ENCODE measurements around the gene GNPAT.
"Not testable (repeated sequence)": the region's sequence is repeated elsewhere in the genome, so short reads cannot be mapped to it uniquely, and the experiment has no call there.

The GNPAT gene

GRCh38 chr1:231212301-231212700, 28.7 kb upstream of the GNPAT start:
- not testable (repeated sequence) for FAIRE-seq; DNase-seq (ENCODE audit: extremely low spot score, insufficient read length, low read depth)

DNA sequence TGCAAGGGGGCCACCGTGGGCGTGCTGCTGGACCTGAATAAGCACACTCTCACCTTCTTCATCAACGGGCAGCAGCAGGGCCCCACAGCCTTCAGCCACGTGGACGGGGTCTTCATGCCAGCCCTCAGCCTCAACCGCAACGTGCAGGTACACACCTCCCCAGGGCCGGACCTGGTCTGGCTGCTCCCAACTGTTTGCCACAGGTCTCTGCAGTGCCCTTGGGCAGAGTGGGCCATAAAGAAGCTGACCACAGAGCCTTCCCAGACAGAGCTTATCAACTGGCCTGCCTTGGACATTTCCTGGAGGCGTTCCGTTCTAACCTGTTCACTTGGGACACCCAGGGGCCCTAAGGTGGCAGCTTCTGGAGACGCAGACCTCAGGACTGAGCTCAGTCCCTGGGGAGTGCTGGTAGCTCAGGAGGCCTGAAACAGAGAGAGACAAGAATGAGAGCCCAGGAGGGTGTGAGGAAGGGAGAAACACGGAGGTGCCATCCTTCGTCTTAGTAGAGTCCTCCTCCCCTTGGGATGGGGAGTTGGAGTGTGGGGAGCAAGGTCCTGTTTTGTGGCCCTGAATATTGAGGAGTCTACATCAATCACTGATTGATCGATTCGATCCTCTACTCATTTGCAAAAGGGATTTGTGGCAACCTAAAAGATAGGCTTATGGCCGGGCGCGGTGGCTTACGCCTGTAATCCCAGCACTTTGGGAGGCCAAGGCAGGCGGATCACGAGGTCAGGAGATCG, 27.0 kb upstream of the GNPAT start:
- DNase-seq (ENCODE audit: extremely low spot score, insufficient read length, low read depth) = no peak

DNA sequence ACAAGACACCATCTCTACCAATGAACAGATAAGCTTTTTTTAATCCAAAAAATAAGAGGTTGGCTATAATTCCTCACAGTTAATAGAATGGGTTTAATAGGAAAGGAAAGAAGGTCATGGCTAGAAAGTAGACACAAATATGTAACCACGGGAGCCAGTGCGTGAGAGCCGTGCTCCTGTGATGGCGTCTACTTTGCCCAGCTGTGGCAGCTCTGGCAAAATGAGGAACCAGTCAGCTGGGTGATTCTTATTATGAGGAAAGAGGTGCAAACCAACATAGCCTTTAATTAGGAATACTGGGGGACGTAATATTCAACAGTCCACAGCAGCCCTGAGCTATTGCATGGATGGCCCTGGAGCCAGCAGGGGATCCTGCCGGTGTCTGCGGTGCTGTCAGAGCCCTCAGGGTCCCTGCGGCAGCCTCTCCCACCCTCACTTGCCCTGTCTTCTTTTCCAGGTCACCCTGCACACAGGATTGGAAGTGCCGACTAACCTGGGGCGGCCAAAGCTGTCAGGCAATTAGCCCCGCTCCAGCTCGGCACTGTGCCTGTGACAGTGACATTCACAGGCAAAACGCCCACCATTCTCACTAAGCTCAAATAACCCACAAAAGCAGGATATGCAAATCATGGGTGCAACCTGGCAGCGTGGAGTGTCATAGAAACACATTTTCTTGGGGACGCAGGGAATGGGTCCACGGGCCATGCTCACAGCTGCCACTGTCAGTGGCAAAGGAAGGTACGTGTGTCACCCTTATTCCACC, 25.9 kb upstream of the GNPAT start:
- no peak for DNase-seq (ENCODE audit: extremely low spot score, insufficient read length, low read depth)
- peak; percentile 62 for FAIRE-seq

More for the DNA sequence above, 27.0 kb upstream of the GNPAT start:
- no peak for FAIRE-seq

- DNase-seq (ENCODE audit: extremely low spot score, insufficient read length, low read depth) (no peak), FAIRE-seq (peak; percentile 35)
Measured at GRCh38 chr1:231215681-231216385, 25.2 kb upstream of the GNPAT start.

DNA sequence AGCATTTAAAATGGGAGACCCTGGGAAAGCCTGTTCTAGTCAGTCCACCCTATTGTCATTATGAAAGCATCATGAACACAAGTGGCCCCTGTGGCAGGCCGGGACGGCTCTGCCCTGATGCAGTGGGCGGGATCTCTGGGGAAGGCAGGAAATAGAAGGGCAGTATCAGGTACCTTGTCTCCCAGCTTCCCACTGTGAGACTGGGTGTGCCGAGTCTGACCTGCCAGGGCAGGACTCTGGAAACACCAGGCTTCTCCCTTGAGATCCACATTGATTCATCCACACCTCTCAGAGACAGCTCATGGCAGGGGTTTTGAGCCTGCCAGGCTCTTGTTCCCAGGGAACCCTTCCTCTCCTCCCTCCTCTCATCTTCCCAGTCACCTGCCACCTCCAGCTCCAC, 24.5 kb upstream of the GNPAT start:
- no peak for DNase-seq (ENCODE audit: extremely low spot score, insufficient read length, low read depth)
- peak; percentile 31 for FAIRE-seq

DNA sequence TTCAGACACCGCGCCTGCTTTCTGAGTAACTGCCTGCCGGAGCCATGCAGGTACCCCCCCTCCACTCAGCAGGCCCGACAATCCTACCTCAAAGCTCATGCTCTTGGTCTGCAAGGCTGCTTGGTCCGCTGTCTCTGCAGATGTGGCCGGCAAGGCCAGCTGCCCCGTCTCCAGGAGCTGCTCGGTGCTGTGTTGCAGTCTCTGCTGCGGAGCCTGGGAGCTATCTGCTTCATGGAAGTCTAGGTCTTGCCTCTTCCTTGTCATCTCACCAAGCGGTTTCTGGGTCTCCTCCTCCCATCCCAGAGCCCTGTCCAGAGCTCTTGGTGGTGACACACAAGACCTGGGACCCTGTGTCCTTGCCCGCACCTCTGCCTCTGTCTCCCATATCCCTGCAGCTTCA, 24.0 kb upstream of the GNPAT start:
- no peak for FAIRE-seq
- no peak for DNase-seq (ENCODE audit: extremely low spot score, insufficient read length, low read depth)

- no peak for FAIRE-seq
Measured at GRCh38 chr1:231218078-231218477, 22.9 kb upstream of the GNPAT start.

GRCh38 chr1:231219422-231220401, 21.3 kb upstream of the GNPAT start:
- FAIRE-seq = no peak
- no peak for DNase-seq (ENCODE audit: extremely low spot score, insufficient read length, low read depth)

More at GRCh38 chr1:231218078-231218477, 22.9 kb upstream of the GNPAT start:
- DNase-seq (ENCODE audit: extremely low spot score, insufficient read length, low read depth) = no peak

- no peak for FAIRE-seq
- DNase-seq (ENCODE audit: extremely low spot score, insufficient read length, low read depth) = no peak
Measured at GRCh38 chr1:231220801-231221200, 20.2 kb upstream of the GNPAT start.

- DNase-seq (ENCODE audit: extremely low spot score, insufficient read length, low read depth) (no peak), FAIRE-seq (no peak)
Measured at GRCh38 chr1:231226156-231226555, 14.9 kb upstream of the GNPAT start.

GRCh38 chr1:231231511-231231910, 9.5 kb upstream of the GNPAT start:
- no peak for FAIRE-seq
- no peak for DNase-seq (ENCODE audit: extremely low spot score, insufficient read length, low read depth)

- FAIRE-seq (peak; percentile 58), DNase-seq (ENCODE audit: extremely low spot score, insufficient read length, low read depth) (no peak)
Measured at GRCh38 chr1:231232870-231233734, 7.9 kb upstream of the GNPAT start.

DNA sequence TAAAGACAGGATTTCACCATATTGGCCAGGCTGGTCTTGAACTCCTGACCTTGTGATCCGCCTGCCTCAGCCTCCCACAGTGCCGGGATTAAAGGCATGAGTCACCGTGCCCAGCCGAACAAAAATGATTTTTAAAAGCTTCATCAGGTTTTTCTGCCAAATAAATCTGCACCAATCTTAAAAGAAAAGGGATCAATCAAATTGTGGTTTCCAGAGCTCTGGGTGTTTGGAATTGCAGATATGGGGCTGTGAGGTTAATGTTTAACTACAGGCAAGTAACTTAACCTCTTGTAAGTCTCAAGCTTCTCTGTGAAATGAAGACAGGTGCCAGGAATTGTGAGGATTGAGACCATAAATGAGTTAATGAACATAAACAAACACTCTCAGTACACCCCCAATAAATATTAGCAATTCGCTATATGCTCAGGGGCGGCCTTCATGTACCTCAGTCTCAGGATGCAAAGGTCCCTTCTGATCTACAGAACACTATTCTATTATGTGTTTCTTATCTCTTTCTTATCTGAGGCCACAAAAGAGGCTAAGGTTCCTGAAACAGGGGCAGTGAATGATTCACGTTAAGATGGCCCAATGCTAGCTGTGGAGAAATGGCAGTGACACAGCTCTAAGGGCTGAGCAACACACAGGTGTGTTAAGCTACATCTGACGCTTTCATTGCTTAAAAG, 7.1 kb upstream of the GNPAT start:
- no peak for DNase-seq (ENCODE audit: extremely low spot score, insufficient read length, low read depth)

DNA sequence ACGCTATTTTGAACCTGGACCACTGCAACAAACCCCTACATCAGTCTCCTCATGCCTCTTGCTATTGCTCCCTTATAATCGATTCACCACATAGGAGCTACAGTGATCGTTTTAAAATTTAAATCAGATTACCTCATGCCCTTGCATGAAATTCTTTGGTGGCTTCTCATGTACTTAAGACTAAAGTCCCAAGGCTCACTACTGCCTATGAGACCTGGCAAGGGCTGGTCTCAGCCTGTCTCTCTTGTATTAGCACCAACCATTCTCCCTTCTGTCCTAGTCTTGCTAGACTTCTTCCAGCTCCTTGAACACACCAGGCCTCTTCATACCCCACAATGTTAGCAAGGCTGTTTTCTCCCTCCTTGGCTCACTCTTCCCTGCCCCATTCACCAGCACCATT, 6.5 kb upstream of the GNPAT start:
- FAIRE-seq (no peak), DNase-seq (ENCODE audit: extremely low spot score, insufficient read length, low read depth) (no peak)

More for the DNA sequence above, 7.1 kb upstream of the GNPAT start:
- FAIRE-seq = no peak

DNA sequence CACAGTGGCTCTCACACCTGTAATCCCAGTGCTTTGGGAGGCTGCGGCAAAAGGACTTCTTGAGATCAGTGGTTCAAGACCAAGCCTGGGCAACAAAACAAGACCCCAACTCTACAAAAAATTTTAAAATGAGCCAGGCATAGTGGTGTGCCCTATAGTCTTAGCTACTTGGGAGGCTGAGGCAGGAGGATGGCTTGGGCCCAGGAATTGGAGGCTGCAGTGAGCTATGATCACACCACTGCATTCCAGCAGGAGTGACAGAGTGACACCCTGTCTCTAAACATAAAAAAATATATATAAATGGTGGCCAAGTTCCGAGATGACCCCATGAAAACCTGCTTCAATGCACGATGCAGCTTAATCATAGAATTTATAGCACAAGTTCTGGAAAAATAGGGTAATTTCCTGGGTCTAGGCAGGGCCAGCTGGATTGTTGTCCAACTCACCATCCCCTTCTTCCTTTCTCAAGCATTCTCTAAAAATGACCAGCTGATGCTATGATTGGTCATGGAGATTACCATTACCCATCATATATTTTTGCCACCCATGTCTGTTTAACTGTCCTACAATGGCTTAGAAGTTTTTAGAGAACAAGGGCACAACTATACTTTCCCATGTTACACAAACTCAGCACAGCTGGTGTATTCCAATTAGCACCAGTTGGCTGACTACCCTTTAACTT, 5.3 kb upstream of the GNPAT start:
- FAIRE-seq = no peak

DNA sequence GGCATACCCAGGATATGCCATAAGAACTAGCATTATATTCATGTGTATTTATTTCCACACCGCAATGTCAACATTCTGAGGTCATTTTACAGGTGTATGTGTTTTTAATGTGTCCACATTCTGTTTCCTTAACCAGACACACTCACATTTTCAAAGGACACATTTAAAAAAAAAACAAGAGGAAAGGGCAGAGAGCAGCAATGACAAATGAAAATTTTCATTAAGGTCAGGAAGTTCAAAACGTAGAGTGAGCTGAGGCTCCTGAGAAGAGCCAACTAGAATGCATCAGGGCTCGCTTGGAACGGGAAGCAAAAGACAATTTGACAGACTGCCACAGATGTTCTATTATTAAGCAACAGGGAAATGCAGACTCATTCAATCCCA, 4.8 kb upstream of the GNPAT start:
- DNase-seq (ENCODE audit: extremely low spot score, insufficient read length, low read depth) (no peak), FAIRE-seq (no peak)

More for the DNA sequence above, 5.3 kb upstream of the GNPAT start:
- DNase-seq (ENCODE audit: extremely low spot score, insufficient read length, low read depth) = no peak

DNA sequence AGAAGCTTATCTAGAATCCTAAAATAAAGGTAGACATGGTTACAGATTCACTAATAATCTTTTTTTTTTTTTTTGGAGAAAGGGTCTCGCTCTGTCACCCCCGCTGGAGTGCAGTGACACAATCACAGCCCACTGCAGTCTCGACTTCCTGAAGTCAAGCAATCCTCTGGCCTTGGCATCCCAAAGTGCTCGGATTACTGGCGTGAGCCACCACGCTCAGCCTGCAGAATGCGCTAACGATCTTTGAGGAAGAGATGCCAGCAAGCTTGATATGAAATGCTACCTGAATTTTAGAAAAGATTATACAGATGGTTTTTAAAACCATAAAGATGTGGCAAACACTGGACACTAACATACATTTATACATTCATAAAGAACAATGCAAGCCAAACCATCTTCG, 4.1 kb upstream of the GNPAT start:
- DNase-seq (ENCODE audit: extremely low spot score, insufficient read length, low read depth) (no peak), FAIRE-seq (no peak)

DNA sequence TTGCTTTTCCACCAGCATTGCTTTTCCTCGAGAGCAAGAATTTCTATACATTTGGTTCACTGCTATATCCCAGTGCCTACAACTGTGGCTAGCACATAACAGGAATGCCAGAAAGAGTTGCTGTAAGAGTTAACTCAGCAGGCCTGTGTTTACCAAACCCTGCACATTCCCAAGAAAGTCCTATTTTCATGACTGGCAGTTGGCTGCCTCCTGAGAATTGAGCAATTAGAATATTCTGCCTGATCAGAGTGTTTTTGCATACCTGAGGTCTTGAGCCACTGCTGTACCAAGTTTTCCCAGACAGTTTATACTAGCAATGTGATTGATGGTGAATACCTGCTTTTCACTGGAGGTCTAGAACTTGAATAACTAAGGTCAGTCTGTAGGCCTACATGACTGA, 2.7 kb upstream of the GNPAT start:
- FAIRE-seq (no peak), DNase-seq (ENCODE audit: extremely low spot score, insufficient read length, low read depth) (no peak)
